MM.1S (cell line): ENCODE measurements around the gene MYH11.

Experiments used
- DNase-seq: peaks from one replicate; pipeline ENCODE4 v3.0.0-alpha.2; 2015
- H2AFZ ChIP-seq: fragments of 300-600 bp; sonication (generic); 2 replicates; pipeline ENCODE4 v1.6.0; 2016; ENCODE audit warnings: antibody characterized with exemption, low read length
- H3F3A ChIP-seq: fragments of 300-600 bp; sonication (generic); 2 replicates; pipeline ENCODE4 v1.6.1; 2016; ENCODE audit warnings: mild to moderate bottlenecking, antibody characterized with exemption, low read length, moderate library complexity, mixed read lengths; ENCODE audit not compliant: insufficient read depth
- H3K27ac ChIP-seq: fragments of 300-600 bp; sonication (generic); 2 replicates; pipeline ENCODE4 v1.5.1; 2016; ENCODE audit warnings: mild to moderate bottlenecking, low read length
- H3K27me3 ChIP-seq: fragments of 300-600 bp; sonication (generic); replicated peaks from 2 replicates; pipeline ENCODE4 v1.6.0; 2016; ENCODE audit warnings: low read length; ENCODE audit not compliant: insufficient read depth
- H3K36me3 ChIP-seq: fragments of 300-600 bp; sonication (generic); replicated peaks from 2 replicates; pipeline ENCODE4 v1.6.1; 2016; ENCODE audit warnings: mild to moderate bottlenecking, low read length, mixed read lengths; ENCODE audit not compliant: insufficient read depth
- H3K4me1 ChIP-seq: fragments of 300-600 bp; sonication (generic); 2 replicates; pipeline ENCODE4 v1.6.1; 2016; ENCODE audit warnings: low read length, mixed read lengths
- H3K4me2 ChIP-seq: fragments of 300-600 bp; sonication (generic); 2 replicates; pipeline ENCODE4 v1.6.0; 2016; ENCODE audit warnings: low read depth, low read length
- H3K4me3 ChIP-seq: fragments of 300-600 bp; sonication (generic); 2 replicates; pipeline ENCODE4 v1.5.1; 2016; ENCODE audit warnings: low read length, mixed read lengths
- H3K79me2 ChIP-seq: fragments of 300-600 bp; sonication (generic); 2 replicates; pipeline ENCODE4 v1.6.1; 2016; ENCODE audit warnings: mixed run types, low read length, mixed read lengths
- H3K9ac ChIP-seq: fragments of 300-600 bp; sonication (generic); 2 replicates; pipeline ENCODE4 v1.6.1; 2016; ENCODE audit warnings: low read length, mixed read lengths
- H3K9me2 ChIP-seq: fragments of 300-600 bp; sonication (generic); replicated peaks from 2 replicates; pipeline ENCODE4 v1.6.1; 2016; ENCODE audit warnings: mild to moderate bottlenecking, low read length, mixed read lengths; ENCODE audit not compliant: insufficient read depth
- H3K9me3 ChIP-seq: fragments of 300-600 bp; sonication (generic); replicated peaks from 2 replicates; pipeline ENCODE4 v1.6.1; 2016; ENCODE audit warnings: mild to moderate bottlenecking, low read length, mixed read lengths; ENCODE audit not compliant: insufficient read depth
- H4K20me1 ChIP-seq: fragments of 300-600 bp; sonication (generic); 2 replicates; pipeline ENCODE4 v1.6.1; 2016; ENCODE audit warnings: mild to moderate bottlenecking, low read length, moderate library complexity, mixed read lengths; ENCODE audit not compliant: insufficient read depth
- CTCF ChIP-seq: fragments of 300-600 bp; sonication (generic); IDR thresholded peaks from 2 replicates; pipeline ENCODE4 v1.5.1; 2016; ENCODE audit warnings: antibody characterized with exemption, low read length, mixed read lengths
- EZH2 ChIP-seq: fragments of 300-600 bp; sonication (generic); optimal IDR thresholded peaks from 2 replicates; pipeline ENCODE3; 2017; ENCODE audit warnings: low read depth, mild to moderate bottlenecking, antibody characterized with exemption, low read length, mixed read lengths
- EZH2phosphoT487 ChIP-seq: fragments of 300-600 bp; sonication (generic); IDR thresholded peaks from 2 replicates; pipeline ENCODE4 v1.6.1; 2018; ENCODE audit warnings: antibody characterized with exemption, low read length

MYH11 gene

GRCh38 chr16:15708997-15709396 lies 147.8 kb downstream of the MYH11 start:
- H3K4me2 ChIP-seq: no peak overlapping the region
- DNase-seq: no peak
- no peak overlapping the region for H3K9ac ChIP-seq
- H3K27ac ChIP-seq: no peak overlapping the region
- H3K27me3 ChIP-seq: no peaks in the 10 kb centered on the region
- H3K4me3 ChIP-seq: no peak overlapping the region
- H3K9me2 ChIP-seq: no peaks in the 10 kb centered on the region
- no peaks in the 10 kb centered on the region for H4K20me1 ChIP-seq
- H3K9me3 ChIP-seq: no peaks in the 10 kb centered on the region
- no peak overlapping the region for H2AFZ ChIP-seq
- no peak for TF ChIP-seq CTCF
- no peak for TF ChIP-seq EZH2
- no peak for TF ChIP-seq EZH2phosphoT487
- H3F3A ChIP-seq: no peaks in the 10 kb centered on the region
- no peaks in the 10 kb centered on the region for H3K4me1 ChIP-seq
- H3K79me2 ChIP-seq: 0 out of 2 replicates have a peak, but pooled peaks cover 6% of the 10 kb centered on the region
- H3K36me3 ChIP-seq: no peaks in the 10 kb centered on the region

GRCh38 chr16:15708096-15708495 lies 148.7 kb downstream of the MYH11 start:
- no peak for DNase-seq
- no peaks in the 10 kb centered on the region for H3K9me3 ChIP-seq
- no peaks in the 10 kb centered on the region for H3K36me3 ChIP-seq
- no peaks in the 10 kb centered on the region for H3F3A ChIP-seq
- no peak overlapping the region for H3K9ac ChIP-seq
- no peaks in the 10 kb centered on the region for H3K27me3 ChIP-seq
- H3K4me2 ChIP-seq: no peak overlapping the region
- H4K20me1 ChIP-seq: no peaks in the 10 kb centered on the region
- H3K9me2 ChIP-seq: no peaks in the 10 kb centered on the region
- 0 out of 2 replicates have a peak, but pooled peaks cover 6% of the 10 kb centered on the region for H3K79me2 ChIP-seq
- H3K27ac ChIP-seq: no peak overlapping the region
- H3K4me1 ChIP-seq: no peaks in the 10 kb centered on the region
- TF ChIP-seq EZH2phosphoT487 (no peak), CTCF (no peak), EZH2 (no peak)
- H3K4me3 ChIP-seq: no peak overlapping the region
- no peak overlapping the region for H2AFZ ChIP-seq

- no peaks in the 10 kb centered on the region for H3K9me3 ChIP-seq
- H3K4me2 ChIP-seq: no peak overlapping the region
- no peaks in the 10 kb centered on the region for H3K4me1 ChIP-seq
- DNase-seq: no peak
- 0 out of 2 replicates have a peak, but pooled peaks cover 6% of the 10 kb centered on the region for H3K79me2 ChIP-seq
- H3F3A ChIP-seq: no peaks in the 10 kb centered on the region
- H3K4me3 ChIP-seq: no peak overlapping the region
- no peaks in the 10 kb centered on the region for H3K36me3 ChIP-seq
- TF ChIP-seq CTCF (no peak), EZH2phosphoT487 (no peak), EZH2 (no peak)
- H3K9ac ChIP-seq: no peak overlapping the region
- no peaks in the 10 kb centered on the region for H3K27me3 ChIP-seq
- no peaks in the 10 kb centered on the region for H4K20me1 ChIP-seq
- no peaks in the 10 kb centered on the region for H3K9me2 ChIP-seq
- H3K27ac ChIP-seq: no peak overlapping the region
- H2AFZ ChIP-seq: no peak overlapping the region
Observed at GRCh38 chr16:15707332-15707731, 149.5 kb downstream of the MYH11 start.
